ENCODE results near the gene BMP8B.

BMP8B gene

GRCh38 chr1:39759436-39759726, 29.3 kb downstream of the BMP8B start:
- no peak for DNase-seq (ENCODE audit: low spot score)

GRCh38 chr1:39758556-39759435, 29.9 kb downstream of the BMP8B start:
- no peak for DNase-seq (ENCODE audit: low spot score)

DNA sequence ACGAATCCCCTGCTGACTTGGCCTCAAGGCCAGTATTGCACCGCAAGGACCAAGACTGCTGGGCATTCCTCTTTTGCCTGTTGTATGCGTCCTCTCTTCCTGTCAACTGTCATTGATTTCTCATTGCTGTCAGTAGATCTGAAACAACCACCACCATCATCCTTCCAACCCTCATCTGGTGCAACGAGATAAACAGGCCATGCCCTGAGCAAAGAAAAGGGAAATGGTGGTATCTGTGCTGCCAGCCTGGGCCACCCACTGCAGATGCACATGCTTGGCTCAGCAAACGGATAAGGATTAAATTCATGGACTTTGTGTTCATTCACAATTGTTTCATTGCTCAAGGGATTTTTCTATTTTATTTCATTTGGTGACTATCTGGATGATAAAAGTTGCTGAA, 31.2 kb downstream of the BMP8B start:
- DNase-seq (ENCODE audit: low spot score): no peak

GRCh38 chr1:39755965-39756659, 32.6 kb downstream of the BMP8B start:
- DNase-seq (ENCODE audit: low spot score): no peak

DNA sequence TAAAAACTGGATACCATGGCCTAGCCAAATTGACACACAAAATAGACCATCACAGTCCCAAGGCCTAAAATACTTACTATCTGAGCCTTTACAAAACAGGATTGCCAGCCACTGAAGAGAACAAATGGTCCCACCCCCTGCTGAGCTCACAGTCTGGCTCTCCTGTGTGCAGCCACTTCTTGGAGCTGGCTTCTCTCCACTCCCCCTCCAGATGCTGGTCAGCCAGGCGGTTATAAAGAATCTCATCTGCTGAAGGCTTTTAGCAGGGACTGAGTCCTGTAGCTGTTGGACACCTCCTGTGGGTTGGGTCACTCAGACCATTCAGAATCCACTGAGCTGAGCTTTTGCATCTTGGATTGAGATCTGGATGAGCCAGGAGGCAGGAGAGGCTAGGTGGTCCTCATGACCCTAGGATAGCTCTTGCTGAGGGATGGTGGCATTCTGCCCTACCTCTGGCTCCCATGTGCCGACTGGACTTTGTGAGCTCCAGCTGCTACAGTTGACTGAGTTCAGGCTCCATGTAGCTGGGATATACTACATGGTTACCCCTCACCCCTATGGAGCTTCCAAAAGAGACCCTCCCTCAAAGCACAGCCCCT, 33.7 kb downstream of the BMP8B start:
- DNase-seq (ENCODE audit: low spot score): no peak

DNA sequence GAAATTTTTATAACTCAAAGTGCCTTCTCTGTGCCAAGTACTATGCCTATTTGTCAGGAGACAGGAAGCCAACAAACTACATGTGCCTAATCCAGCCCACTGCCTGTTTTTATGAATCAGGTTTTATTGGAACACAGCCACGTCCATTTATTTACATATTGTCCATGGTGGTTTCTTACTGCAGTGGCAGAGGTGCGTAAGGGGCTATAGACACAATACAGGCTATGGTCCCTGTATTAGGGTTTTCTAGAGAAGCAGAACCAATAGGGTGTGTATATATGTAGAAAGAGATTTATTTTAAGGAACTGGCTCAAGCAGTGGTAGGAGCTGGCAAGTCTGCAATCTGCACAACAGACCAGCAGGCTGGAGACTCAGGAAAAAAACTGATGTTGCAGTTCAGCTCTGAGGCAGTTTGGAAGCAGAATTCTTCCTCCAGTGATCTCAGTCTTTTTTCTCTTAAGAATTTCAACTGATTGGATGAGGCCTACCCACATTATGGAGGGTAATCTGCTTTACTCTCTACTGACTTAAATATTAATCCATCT, 34.6 kb downstream of the BMP8B start:
- DNase-seq (ENCODE audit: low spot score): no peak

GRCh38 chr1:39753132-39754025, 35.3 kb downstream of the BMP8B start:
- DNase-seq (ENCODE audit: low spot score): no peak

DNA sequence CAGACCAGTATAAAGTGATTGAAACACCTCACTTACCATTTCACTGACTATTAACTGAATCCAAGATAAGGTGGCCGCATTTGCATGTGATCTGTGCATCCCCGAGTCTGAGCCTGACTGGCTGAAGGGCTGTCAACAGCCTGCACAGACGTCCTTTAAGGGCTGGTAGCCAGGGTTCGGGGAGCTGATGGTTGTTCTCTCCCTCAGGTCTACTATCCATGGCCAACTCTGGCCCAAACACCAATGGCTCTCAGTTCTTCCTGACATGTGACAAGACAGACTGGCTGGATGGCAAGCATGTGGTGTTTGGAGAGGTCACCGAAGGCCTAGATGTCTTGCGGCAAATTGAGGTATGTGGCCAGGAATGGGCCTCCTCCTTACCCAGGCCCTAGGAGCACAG, 36.0 kb downstream of the BMP8B start:
- DNase-seq (ENCODE audit: low spot score): no peak

DNA sequence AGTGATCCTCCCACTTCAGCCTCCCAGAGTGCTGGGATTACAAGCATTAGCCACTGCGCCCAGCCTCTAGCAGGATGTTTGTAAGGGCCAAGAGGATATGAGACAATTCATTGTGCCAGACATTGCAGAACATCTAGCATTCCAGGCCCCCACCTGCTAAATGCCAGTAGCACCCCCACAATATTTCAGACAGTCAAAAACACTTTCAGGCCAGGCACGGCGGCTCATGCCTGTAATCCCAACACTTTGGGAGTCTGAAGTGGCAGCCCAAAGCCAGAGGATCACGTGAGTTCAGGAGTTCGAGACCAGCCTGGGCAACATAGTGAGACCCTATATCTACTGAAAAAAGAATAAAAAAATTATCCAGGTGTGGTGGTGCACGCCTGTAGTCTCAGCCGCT, 37.1 kb downstream of the BMP8B start:
- DNase-seq (ENCODE audit: low spot score): no peak

DNA sequence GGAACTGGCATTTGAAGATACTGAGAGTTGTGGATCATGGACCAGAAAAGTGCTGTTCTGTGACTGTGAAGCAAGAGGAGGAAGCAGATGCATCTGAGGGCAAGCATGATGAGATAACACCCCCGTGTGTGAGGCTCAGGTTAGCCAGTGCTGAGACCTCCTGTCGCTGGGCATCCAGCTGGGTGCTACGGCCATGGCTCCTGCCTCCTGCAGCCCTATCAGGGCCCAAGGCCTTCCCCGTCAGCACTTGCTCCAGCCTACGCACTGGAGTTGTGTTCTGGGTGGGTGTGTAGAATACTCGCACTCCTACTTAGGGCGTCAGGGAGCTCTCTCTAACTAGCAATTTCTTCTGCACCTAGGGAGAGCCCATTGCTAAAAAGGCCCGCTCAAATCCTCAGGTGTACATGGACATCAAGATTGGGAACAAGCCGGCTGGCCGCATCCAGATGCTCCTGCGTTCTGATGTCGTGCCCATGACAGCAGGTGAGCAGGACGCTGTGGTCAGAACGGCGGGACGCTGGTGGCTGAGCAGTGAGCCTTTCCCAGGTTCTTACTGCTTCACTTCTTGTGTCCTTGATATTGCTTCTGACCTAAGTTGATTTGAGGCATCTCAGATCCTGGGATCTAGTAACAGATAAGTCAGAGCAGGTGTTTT, 43.5 kb downstream of the BMP8B start:
- no peak for DNase-seq (ENCODE audit: low spot score)

GRCh38 chr1:39738622-39739366, 49.9 kb downstream of the BMP8B start, which contains the start of gene PPIE:
TSS of gene PPIE (plus strand) at chr1:39738882. CDS start at chr1:39738901, 19 bp downstream.
- peak; percentile 84 for DNase-seq (ENCODE audit: low spot score)

GRCh38 chr1:39737546-39738169, 51.0 kb downstream of the BMP8B start:
- no peak for DNase-seq (ENCODE audit: low spot score)

- no peak for DNase-seq (ENCODE audit: low spot score)
Measured at GRCh38 chr1:39735731-39736130, 52.9 kb downstream of the BMP8B start.

GRCh38 chr1:39733161-39733560, 55.5 kb downstream of the BMP8B start:
- no peak for DNase-seq (ENCODE audit: low spot score)

GRCh38 chr1:39732730-39733129, 55.9 kb downstream of the BMP8B start:
- DNase-seq (ENCODE audit: low spot score): no peak

DNA sequence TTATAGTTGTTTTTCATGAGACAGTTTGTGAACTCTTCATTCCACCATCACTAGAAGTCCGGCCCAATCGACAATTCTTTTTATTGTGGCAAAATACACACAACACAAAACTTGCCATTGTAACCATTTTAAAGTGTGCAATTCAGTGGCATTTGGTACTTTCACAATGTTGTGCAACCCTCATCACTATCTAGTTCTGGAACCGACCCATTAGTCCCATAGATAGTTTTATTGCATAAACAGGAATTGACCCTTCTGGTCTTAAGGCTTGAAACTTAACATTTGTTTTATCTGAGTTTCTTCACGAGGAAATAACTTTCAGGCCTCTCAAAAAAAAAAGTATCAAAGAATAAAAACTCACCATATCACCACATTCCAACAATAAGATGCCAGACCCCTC, 58.8 kb downstream of the BMP8B start:
- DNase-seq (ENCODE audit: low spot score): no peak

DNA sequence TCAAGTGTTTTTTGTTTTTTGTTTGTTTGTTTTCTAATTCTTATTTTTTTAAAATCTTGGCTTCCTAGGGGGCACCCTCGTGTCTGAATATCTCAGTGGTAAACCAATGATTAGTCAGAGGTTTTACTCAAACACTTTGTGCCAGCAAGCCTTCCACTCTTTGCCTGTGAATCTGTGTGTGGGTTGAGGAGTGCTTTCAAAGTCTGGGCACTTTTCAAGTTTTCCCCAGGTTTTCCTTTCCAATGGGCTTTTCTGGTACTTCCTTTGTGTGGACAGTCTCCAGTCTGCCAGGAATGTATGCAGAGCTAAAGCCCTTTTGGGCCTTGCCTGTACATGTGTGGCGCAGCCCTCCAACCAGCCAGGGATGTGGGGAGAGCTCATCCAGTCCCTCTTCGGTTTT, 59.6 kb downstream of the BMP8B start:
- no peak for DNase-seq (ENCODE audit: low spot score)

DNA sequence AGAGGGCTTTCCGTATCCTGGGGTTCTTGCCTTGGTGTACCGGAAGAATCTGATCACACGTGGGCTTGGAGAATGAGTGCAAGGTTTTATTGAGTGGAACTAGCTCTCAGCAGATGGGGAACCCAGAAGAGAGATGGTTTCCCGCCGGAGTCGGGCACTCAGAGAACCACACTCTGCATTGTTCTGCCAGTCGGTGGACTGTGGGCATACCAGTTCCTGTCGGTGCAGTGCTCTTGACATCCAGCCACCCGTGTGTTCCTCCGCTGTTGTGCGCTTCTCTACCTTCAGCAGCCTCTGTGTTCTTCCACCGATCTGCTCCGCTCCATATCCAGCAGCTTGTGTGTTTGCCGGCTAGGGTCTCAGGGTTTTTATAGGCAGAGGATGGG, 60.7 kb downstream of the BMP8B start:
- no peak for DNase-seq (ENCODE audit: low spot score)

DNA sequence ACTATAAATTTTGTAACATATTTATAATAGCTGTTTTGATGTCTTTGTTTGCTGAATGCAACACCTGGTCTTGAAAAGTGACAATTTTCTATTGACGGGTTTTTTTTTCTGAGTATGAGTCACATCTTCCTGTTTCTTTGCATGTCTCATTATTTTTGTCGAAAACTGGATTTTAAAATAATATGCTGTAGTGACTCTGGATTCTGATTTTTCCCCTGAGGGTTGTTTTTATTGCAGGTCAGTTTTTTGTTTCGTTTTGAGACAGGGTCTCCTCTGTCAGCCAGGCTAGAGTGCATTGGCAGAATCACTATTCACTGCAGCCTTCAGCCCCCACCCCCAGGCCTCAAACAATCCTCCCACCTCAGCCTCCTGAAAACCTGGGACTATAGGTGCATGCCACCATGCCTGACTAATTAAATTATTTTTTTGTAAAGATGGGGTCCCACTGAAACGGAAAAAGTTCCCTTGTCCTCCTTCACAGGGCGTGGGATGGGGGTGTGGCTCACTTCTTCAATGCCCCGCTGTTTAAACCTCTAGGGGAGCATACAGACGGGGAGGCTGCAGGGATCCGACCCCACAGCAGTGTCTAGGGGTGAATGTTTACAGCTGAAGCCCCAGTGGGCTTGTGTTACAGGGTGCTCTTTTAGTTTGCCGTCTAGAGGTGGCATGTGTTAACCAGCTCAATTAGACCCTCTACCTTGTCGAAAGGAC, 61.3 kb downstream of the BMP8B start:
- DNase-seq (ENCODE audit: low spot score): no peak
